GM12878 (cell line): Measurements from ENCODE around the gene CAMTA2. TPM values are rescaled to one million over a fixed set of nuclear protein-coding genes. Genes with fewer than 3 reads are reported as not detected.

Source experiments
- ATAC-seq: fragments of 200-7000 bp; cut with Tn5 transposase; 3 replicates; pipeline ENCODE4 v1.9.1; 2020; ENCODE audit warnings: mild to moderate bottlenecking, moderate library complexity
- BruUV-seq: library from RNA; stranded (reverse); fragments of 400-500 nt; replicated peaks from 2 replicates; lab custom pipeline; 2021; lab: Mats Ljungman, UMichigan
- CTCF ChIA-PET: fragments of 300-600 bp; sonication (Branson Sonifier 250); formaldehyde crosslinking; extraction: SDS; loops from one replicate; lab custom pipeline; 2021; ENCODE audit warnings: inconsistent platforms; lab: Yijun Ruan, JAX
- POLR2A ChIA-PET: fragments of 350-600 bp; formaldehyde crosslinking; extraction: SDS; loops from one replicate; lab custom pipeline; 2021; ENCODE audit warnings: inconsistent platforms; lab: Charles Lee
- RAD21 ChIA-PET: fragments of 300-600 bp; sonication (Branson Sonifier 250); formaldehyde crosslinking; loops from one replicate; lab custom pipeline; 2023; ENCODE audit warnings: antibody characterized with exemption; ENCODE audit not compliant: unreplicated experiment; lab: Charles Lee
- SMC1A ChIA-PET: fragments of 300-600 bp; sonication (Branson Sonifier 250); formaldehyde crosslinking; loops from one replicate; lab custom pipeline; 2023; ENCODE audit not compliant: unreplicated experiment, uncharacterized antibody; lab: Charles Lee
- DNase-seq: peaks from one replicate; pipeline ENCODE4 v3.0.0-alpha.2; 2011; ENCODE audit warnings: low read depth, low spot score
- FAIRE-seq: peaks from 3 replicates; lab custom pipeline; 2011; peaks lifted over from hg19 to GRCh38; lab: Jason Lieb, UNC
- H2AFZ ChIP-seq: 2 replicates; pipeline ENCODE4 v1.6.0; 2011; ENCODE audit warnings: low read depth, low read length, control low read depth; ENCODE audit not compliant: control insufficient read depth
- H3K27ac ChIP-seq: 2 replicates; pipeline ENCODE4 v1.5.1; 2011; ENCODE audit warnings: control low read depth; ENCODE audit not compliant: control insufficient read depth, insufficient read depth
- H3K27me3 ChIP-seq, 2 experiments: replicated peaks in 1 of 2; 2 replicates each; pipeline versions ENCODE4 v1.6.0 to v1.6.1; 2011; ENCODE audit warnings: low read length in 1 of 2; ENCODE audit not compliant: control insufficient read depth in 2 of 2, insufficient read depth in 2 of 2
- H3K36me3 ChIP-seq, 2 experiments: 2 replicates each; pipeline ENCODE4 v1.5.1; 2011; ENCODE audit warnings: low read length in 1 of 2; ENCODE audit not compliant: control insufficient read depth in 2 of 2, insufficient read depth in 2 of 2
- H3K4me1 ChIP-seq: 2 replicates; pipeline ENCODE4 v1.6.1; 2011; ENCODE audit warnings: mild to moderate bottlenecking, low read length, moderate library complexity, mixed read lengths; ENCODE audit not compliant: control insufficient read depth, insufficient read depth
- H3K4me2 ChIP-seq: 2 replicates; pipeline ENCODE4 v1.6.0; 2011; ENCODE audit warnings: control low read depth; ENCODE audit not compliant: control insufficient read depth, insufficient read depth
- H3K4me3 ChIP-seq: fragments of 200-600 bp; sonication (generic); 2 replicates; pipeline ENCODE4 v1.5.1; 2016
- H3K79me2 ChIP-seq: 2 replicates; pipeline ENCODE4 v1.6.0; 2011; ENCODE audit warnings: low read length; ENCODE audit not compliant: control insufficient read depth, insufficient read depth
- H3K9ac ChIP-seq: 2 replicates; pipeline ENCODE4 v1.8.0; 2011; ENCODE audit warnings: low read length, control low read depth, mixed read lengths; ENCODE audit not compliant: control insufficient read depth, insufficient read depth
- H3K9me3 ChIP-seq: replicated peaks from 3 replicates; pipeline ENCODE4 v1.5.1; 2011; ENCODE audit warnings: mild to moderate bottlenecking, low read length; ENCODE audit not compliant: control insufficient read depth, insufficient read depth
- H4K20me1 ChIP-seq: 2 replicates; pipeline ENCODE4 v1.6.0; 2011; ENCODE audit not compliant: control insufficient read depth, insufficient read depth
- ATF3 ChIP-seq: IDR thresholded peaks from 2 replicates; pipeline ENCODE4 v1.6.1; 2011; ENCODE audit warnings: low read depth, mild to moderate bottlenecking, low read length, moderate library complexity, borderline replicate concordance; ENCODE audit errors: extremely low read depth
- ATF7 ChIP-seq: fragments of 450-650 bp; IDR thresholded peaks from 2 replicates; pipeline ENCODE4 v1.6.1; 2016; ENCODE audit warnings: low read depth, mild to moderate bottlenecking
- CREM ChIP-seq: IDR thresholded peaks from 2 replicates; pipeline ENCODE4 v1.6.1; 2014; ENCODE audit warnings: antibody characterized with exemption, low read depth
- ETV6 ChIP-seq, 2 experiments: fragments of 450-650 bp in 1 of 2; IDR thresholded peaks in 1 of 2; conservative IDR thresholded peaks in 1 of 2; 2 replicates each; pipeline ENCODE4 v1.6.1; 2014; ENCODE audit warnings: antibody characterized with exemption in 1 of 2, borderline replicate concordance in 1 of 2, low read depth in 1 of 2, mild to moderate bottlenecking in 1 of 2, moderate library complexity in 1 of 2
- FOXM1 ChIP-seq: IDR thresholded peaks from 2 replicates; pipeline ENCODE4 v1.6.1; 2012; ENCODE audit warnings: low read depth, mild to moderate bottlenecking, inconsistent platforms, low read length, moderate library complexity
- MAX ChIP-seq: IDR thresholded peaks from 2 replicates; pipeline ENCODE4 v1.6.1; 2012; ENCODE audit warnings: low read depth, low read length, improper control_type of control experiment
- MXI1 ChIP-seq: fragments of 150-350 bp; IDR thresholded peaks from 2 replicates; pipeline ENCODE4 v1.6.1; 2011; ENCODE audit warnings: low read depth, mild to moderate bottlenecking, inconsistent platforms, low read length, improper control_type of control experiment
- NR2C1 ChIP-seq: fragments of 450-650 bp; IDR thresholded peaks from 2 replicates; pipeline ENCODE4 v1.6.1; 2017; ENCODE audit warnings: antibody characterized with exemption, mild to moderate bottlenecking, moderate library complexity
- PAX8 ChIP-seq: fragments of 450-650 bp; IDR thresholded peaks from 2 replicates; pipeline ENCODE4 v1.6.1; 2017; ENCODE audit warnings: mild to moderate bottlenecking, moderate library complexity
- POLR2A ChIP-seq: IDR thresholded peaks from 2 replicates; pipeline ENCODE4 v1.6.1; 2011; ENCODE audit warnings: low read depth, mild to moderate bottlenecking, low read length
- RAD51 ChIP-seq: fragments of 450-650 bp; IDR thresholded peaks from 2 replicates; pipeline ENCODE4 v1.6.1; 2016; ENCODE audit warnings: moderate library complexity, mild to moderate bottlenecking, inconsistent platforms
- RFX5 ChIP-seq: IDR thresholded peaks from 2 replicates; pipeline ENCODE4 v1.6.1; 2011; ENCODE audit warnings: low read depth, low read length, improper control_type of control experiment
- SMAD1 ChIP-seq: fragments of 450-650 bp; IDR thresholded peaks from 2 replicates; pipeline ENCODE4 v1.6.1; 2018; ENCODE audit warnings: mild to moderate bottlenecking, low read depth; ENCODE audit not compliant: partially characterized antibody
- SMC3 ChIP-seq: IDR thresholded peaks from 2 replicates; pipeline ENCODE4 v1.6.1; 2011; ENCODE audit warnings: low read length, improper control_type of control experiment, borderline replicate concordance
- TCF12 ChIP-seq: IDR thresholded peaks from 2 replicates; pipeline ENCODE4 v1.6.1; 2011; ENCODE audit warnings: low read depth, mild to moderate bottlenecking, low read length
- TCF7 ChIP-seq: IDR thresholded peaks from 2 replicates; pipeline ENCODE4 v1.6.1; 2014; ENCODE audit warnings: antibody characterized with exemption, borderline replicate concordance
- ZNF24 ChIP-seq: fragments of 450-650 bp; IDR thresholded peaks from 2 replicates; pipeline ENCODE4 v1.6.1; 2017; ENCODE audit warnings: antibody characterized with exemption, mild to moderate bottlenecking
- ZNF622 ChIP-seq: fragments of 450-650 bp; IDR thresholded peaks from 2 replicates; pipeline ENCODE4 v1.6.1; 2017; ENCODE audit warnings: mild to moderate bottlenecking, inconsistent platforms
- WGBS: methylation state at CpG from one replicate; pipeline ENCODE4 v1.1.6; 2016; ENCODE audit warnings: low lambda C conversion rate; ENCODE audit not compliant: insufficient replicate concordance, insufficient coverage; ENCODE audit errors: missing lambda C conversion rate; 5-methylcytosine and 5-hydroxymethylcytosine counted together
- in situ Hi-C: fragments of 300-500 bp; cut with MboI; formaldehyde crosslinking; loops from 9 replicates; pipeline ENCODE4 v1.14.3; 2018; ENCODE audit warnings: mixed read lengths
- intact Hi-C: fragments of 100-400 bp; cut with micrococcal nuclease; formaldehyde crosslinking; loops from one replicate; pipeline ENCODE4 v1.14.2; 2022; ENCODE audit not compliant: unreplicated experiment
- polyA plus RNA-seq, 11 experiments: library from polyadenylated mRNA; depleted of rRNA in 4 of 11; unstranded in 6 of 11; stranded (reverse) in 5 of 11; fragments of >200 nt; fragmentation: Nextera tagmentation in 4 of 11; fragmentation: Illumina TruSeq in 1 of 11; extraction: Ambion mirVana in 4 of 11; extraction: Trizol in 1 of 11; gene quantifications; 1 replicate in 1 of 11; 2 replicates in 10 of 11; pipeline versions ENCODE4 v1.2.1 to v1.2.3, GENCODE V29; 2011 to 2016; ENCODE audit warnings: inconsistent platforms in 2 of 11, missing spikeins in 2 of 11, low read depth in 1 of 11
- total RNA-seq, 4 experiments: library from RNA; depleted of rRNA in 3 of 4; stranded (reverse); fragments of >200 nt in 3 of 4; fragmentation: Illumina TruSeq in 1 of 4; extraction: Trizol in 1 of 4; gene quantifications; 2 replicates each; pipeline versions ENCODE4 v1.2.1 to v1.2.3, GENCODE V29; 2013 to 2021
- TF ChIP-seq, protein P1 (sequence below): fragments of 450-650 bp; conservative IDR thresholded peaks from 2 replicates; pipeline ENCODE4 v1.6.1; 2017; ENCODE audit warnings: mild to moderate bottlenecking, moderate library complexity

Gene CAMTA2
- total and polyA plus RNA-seq, 10 of the 15 experiments (the other 5 are each of a cell fraction or from before 2014, with no cell fraction given), result 0.42 to 29.3 (median 11.2) TPM

DNA sequence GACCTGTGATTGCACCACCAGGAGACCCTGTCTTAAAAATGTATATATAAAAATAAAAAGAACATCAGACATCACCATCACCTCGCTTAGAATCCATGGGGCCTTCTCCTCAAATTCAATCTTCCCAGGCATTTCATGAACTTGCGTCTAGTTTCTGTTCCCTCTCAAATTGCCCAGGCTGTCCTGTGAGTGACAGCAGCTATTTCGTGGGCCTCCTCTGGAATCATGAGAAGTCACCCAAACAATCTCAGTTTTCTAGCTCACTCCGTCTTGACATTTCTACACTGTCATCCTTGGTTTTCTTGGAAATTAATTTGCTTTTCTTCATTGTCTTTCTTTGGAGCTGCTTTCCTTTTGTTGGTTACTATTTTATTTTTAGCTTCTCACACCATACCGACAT, 40.4 kb upstream of the CAMTA2 start:
- no TSS peak for BruUV-seq
- TF ChIP-seq ETV6 (conservative IDR thresholded peaks at IDR 0.05 in 1 of 2, IDR thresholded peaks at IDR 0.05 in 1 of 2; ENCODE audit: borderline replicate concordance in 1 of 2, low read depth in 1 of 2), result no peak
- TF ChIP-seq, protein P1, sequence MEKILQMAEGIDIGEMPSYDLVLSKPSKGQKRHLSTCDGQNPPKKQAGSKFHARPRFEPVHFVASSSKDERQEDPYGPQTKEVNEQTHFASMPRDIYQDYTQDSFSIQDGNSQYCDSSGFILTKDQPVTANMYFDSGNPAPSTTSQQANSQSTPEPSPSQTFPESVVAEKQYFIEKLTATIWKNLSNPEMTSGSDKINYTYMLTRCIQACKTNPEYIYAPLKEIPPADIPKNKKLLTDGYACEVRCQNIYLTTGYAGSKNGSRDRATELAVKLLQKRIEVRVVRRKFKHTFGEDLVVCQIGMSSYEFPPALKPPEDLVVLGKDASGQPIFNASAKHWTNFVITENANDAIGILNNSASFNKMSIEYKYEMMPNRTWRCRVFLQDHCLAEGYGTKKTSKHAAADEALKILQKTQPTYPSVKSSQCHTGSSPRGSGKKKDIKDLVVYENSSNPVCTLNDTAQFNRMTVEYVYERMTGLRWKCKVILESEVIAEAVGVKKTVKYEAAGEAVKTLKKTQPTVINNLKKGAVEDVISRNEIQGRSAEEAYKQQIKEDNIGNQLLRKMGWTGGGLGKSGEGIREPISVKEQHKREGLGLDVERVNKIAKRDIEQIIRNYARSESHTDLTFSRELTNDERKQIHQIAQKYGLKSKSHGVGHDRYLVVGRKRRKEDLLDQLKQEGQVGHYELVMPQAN, result no peak
- no peak for TF ChIP-seq RFX5
- TF ChIP-seq ZNF622, result no peak
- no peak for TF ChIP-seq ATF3
- no peak for TF ChIP-seq FOXM1
- TF ChIP-seq SMAD1, result no peak
- no peak for TF ChIP-seq RAD51
- TF ChIP-seq TCF7, result no peak
- TF ChIP-seq TCF12, result no peak
- TF ChIP-seq CREM, result no peak
- TF ChIP-seq ATF7, result no peak
- no peak for TF ChIP-seq ZNF24
- TF ChIP-seq MAX, result no peak
- TF ChIP-seq NR2C1, result no peak
- no peak for TF ChIP-seq MXI1
- no peak for TF ChIP-seq POLR2A
- TF ChIP-seq PAX8, result no peak
- no peak for TF ChIP-seq SMC3
- ChIA-PET POLR2A (interaction anchor here (0.6 to 2.6 kb wide), 5 partner anchors 11 to 79 kb away, joined by 3 to 17 read pairs (median 3); partner anchors contain the start of gene PFN1), CTCF (interaction anchor here (1.1 to 1.8 kb wide), 4 partner anchors 34 to 119 kb away, joined by 3 to 8 read pairs (median 6); no protein-coding TSS in a partner anchor), RAD21 (interaction anchor here (1.1 to 2.0 kb wide), 2 partner anchors 34 to 50 kb away, joined by 3 to 6 read pairs; no protein-coding TSS in a partner anchor), SMC1A (interaction anchor here (0.8 to 1.4 kb wide), 5 partner anchors 11 to 39 kb away, joined by 3 to 4 read pairs (median 4); no protein-coding TSS in a partner anchor)
- H3K4me2 ChIP-seq, result no peak overlapping the region
- WGBS, result 59% methylated on average over 5 of the region's 5 CpGs
- H3K79me2 ChIP-seq, result no peaks in the 10 kb centered on the region
- DNase-seq, result no peak
- no peak overlapping the region for H3K9ac ChIP-seq
- no peaks in the 10 kb centered on the region for H3K9me3 ChIP-seq
- H3K4me1 ChIP-seq, result peaks cover 14% of the 10 kb centered on the region
- in situ Hi-C loops (no loop called here), intact Hi-C loops (no loop called here)
- peaks cover 0 to 6% of the 10 kb centered on the region in 2 experiments; a peak in 2 of 4 replicates for H3K36me3 ChIP-seq
- no peak overlapping the region for H3K27ac ChIP-seq
- H2AFZ ChIP-seq, result no peak overlapping the region
- ATAC-seq, result no peak
- no peaks in the 10 kb centered on the region for H4K20me1 ChIP-seq
- no peaks in the 10 kb centered on the region for H3K27me3 ChIP-seq
- H3K4me3 ChIP-seq, result no peak overlapping the region
- FAIRE-seq, result no peak
